ENCODE results near the gene TAGLN3.

DNA sequence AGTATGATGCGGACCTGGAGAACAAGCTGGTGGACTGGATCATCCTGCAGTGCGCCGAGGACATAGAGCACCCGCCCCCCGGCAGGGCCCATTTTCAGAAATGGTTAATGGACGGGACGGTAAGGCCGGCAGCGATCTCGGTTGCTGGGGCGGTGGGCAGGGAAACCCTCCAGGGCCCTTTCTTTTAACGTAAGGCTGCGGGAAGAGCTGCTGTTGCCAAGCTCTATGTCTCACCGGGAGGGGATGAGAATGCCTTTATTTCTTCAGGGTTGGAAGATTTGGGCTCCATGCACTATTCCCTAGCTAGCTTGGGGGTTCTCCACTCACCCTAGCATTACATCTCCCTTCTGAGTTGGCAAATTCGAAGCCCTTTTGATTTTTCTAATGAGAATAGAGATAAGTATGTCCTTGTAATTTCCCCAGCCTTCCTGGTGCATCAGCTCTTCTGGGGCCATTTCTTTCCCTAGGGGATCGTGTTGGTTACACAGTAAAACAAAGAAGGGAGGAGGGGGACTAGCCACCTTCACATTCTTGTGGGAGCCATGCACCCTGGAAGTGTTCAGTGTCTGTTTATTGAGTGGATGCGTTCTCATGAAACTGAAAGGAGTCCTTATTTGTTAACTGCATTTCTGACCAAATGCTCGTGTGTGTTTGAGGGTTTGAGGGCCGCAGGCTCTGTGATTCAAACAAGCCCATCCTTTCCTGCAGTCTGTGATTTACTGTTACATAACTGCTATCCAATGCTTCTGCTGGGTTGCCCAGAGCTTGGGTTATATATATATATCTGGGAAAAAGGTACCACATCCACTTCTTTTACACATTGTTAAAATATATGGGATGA is 982 bp downstream of the TAGLN3 start:
- TF ChIP-seq, protein P1, sequence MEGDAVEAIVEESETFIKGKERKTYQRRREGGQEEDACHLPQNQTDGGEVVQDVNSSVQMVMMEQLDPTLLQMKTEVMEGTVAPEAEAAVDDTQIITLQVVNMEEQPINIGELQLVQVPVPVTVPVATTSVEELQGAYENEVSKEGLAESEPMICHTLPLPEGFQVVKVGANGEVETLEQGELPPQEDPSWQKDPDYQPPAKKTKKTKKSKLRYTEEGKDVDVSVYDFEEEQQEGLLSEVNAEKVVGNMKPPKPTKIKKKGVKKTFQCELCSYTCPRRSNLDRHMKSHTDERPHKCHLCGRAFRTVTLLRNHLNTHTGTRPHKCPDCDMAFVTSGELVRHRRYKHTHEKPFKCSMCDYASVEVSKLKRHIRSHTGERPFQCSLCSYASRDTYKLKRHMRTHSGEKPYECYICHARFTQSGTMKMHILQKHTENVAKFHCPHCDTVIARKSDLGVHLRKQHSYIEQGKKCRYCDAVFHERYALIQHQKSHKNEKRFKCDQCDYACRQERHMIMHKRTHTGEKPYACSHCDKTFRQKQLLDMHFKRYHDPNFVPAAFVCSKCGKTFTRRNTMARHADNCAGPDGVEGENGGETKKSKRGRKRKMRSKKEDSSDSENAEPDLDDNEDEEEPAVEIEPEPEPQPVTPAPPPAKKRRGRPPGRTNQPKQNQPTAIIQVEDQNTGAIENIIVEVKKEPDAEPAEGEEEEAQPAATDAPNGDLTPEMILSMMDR (IDR thresholded peaks at IDR 0.05), result no peak
- TF ChIP-seq POLR2AphosphoS5 (IDR thresholded peaks at IDR 0.05) (no peak), POLR2A (IDR thresholded peaks at IDR 0.05) (no peak)
